Stimulated activated CD4-positive, alpha-beta T cell treated with anti-CD3 and anti-CD28 coated beads, Interleukin-2, amount 100 ng/mL, for 48 hours (primary cell): ENCODE results near the gene RPS5.
A peak's percentile ranks its signal among the peaks of the same experiment; 100 is the strongest.
"Not testable (repeated sequence)": the region's sequence is repeated elsewhere in the genome, so short reads cannot be mapped to it uniquely, and the experiment has no call there.

Experiments
- DNase-seq, 2 donors: peaks; one replicate each; pipeline ENCODE4 v3.0.0-alpha.2; 2020

The RPS5 gene

GRCh38 chr19:58407658-58408151 is 20.6 kb downstream of the RPS5 start:
- DNase-seq: no peak

GRCh38 chr19:58408152-58409009 is 21.3 kb downstream of the RPS5 start, which contains the start of gene ZNF584:
Gene ZNF584, plus strand, starts transcription at chr19:58408649. Its CDS starts 499 bp downstream, at chr19:58409148.
- DNase-seq: peak; percentile 91 to 94

GRCh38 chr19:58409010-58409790 is 22.1 kb downstream of the RPS5 start:
- DNase-seq: no peak

- DNase-seq: no peak
Measured at GRCh38 chr19:58416604-58417003, 29.5 kb downstream of the RPS5 start.

GRCh38 chr19:58417071-58417470 is 30.0 kb downstream of the RPS5 start:
- no peak for DNase-seq

GRCh38 chr19:58428617-58429016 is 41.5 kb downstream of the RPS5 start:
- DNase-seq: no peak

- DNase-seq: no peak
Measured at GRCh38 chr19:58429745-58430144, 42.7 kb downstream of the RPS5 start.

- DNase-seq: no peak
Measured at GRCh38 chr19:58434217-58434616, 47.1 kb downstream of the RPS5 start.

- DNase-seq: peak; percentile 80 to 83
Measured at GRCh38 chr19:58439576-58440554, 52.8 kb downstream of the RPS5 start, which contains the start of gene ZNF132. Gene ZNF132, minus strand, starts transcription at chr19:58440153. Its CDS starts 332 bp downstream, at chr19:58439821.

GRCh38 chr19:58440556-58440955 is 53.5 kb downstream of the RPS5 start:
- DNase-seq: no peak

- not testable (repeated sequence) for DNase-seq
Measured at GRCh38 chr19:58442986-58443385, 55.9 kb downstream of the RPS5 start.
